Renal cortex interstitium (tissue), 3 donors: Measurements from ENCODE around the gene ODAPH. TPM values are rescaled to one million over a fixed set of nuclear protein-coding genes. Genes with fewer than 3 reads are reported as not detected.

ENCODE experiments used
- polyA plus RNA-seq, 3 donors: library from polyadenylated mRNA; unstranded; fragments of 120-200 nt; gene quantifications; one replicate each; pipeline ENCODE4 v1.2.1, GENCODE V29; 2013; ENCODE audit not compliant: insufficient read length in 3 of 3

The ODAPH gene
- polyA plus RNA-seq, 3 donors = 0.16 to 0.29 TPM; not detected in 1

Other genes with a start within 250 kb of the ODAPH start
- gene RCHY1, start 41.7 kb upstream of the ODAPH start, polyA plus RNA-seq = 10 to 100 TPM; 46.3 to 63.1 (median 52.2) TPM
- 10 to 100 TPM; 18.2 to 31.0 (median 20.0) TPM for gene THAP6, start 41.6 kb upstream of the ODAPH start, polyA plus RNA-seq
- gene CDKL2, start 74.5 kb downstream of the ODAPH start, polyA plus RNA-seq = 10 to 100 TPM; 10.5 to 12.7 (median 10.8) TPM
- gene G3BP2, start 117.3 kb downstream of the ODAPH start, polyA plus RNA-seq = 100 to 1,000 TPM; 158 to 189 (median 166) TPM
- gene USO1, start 168.5 kb downstream of the ODAPH start, polyA plus RNA-seq = 10 to 100 TPM; 76.8 to 86.5 (median 84.7) TPM